NCI-H2029 treated with DMSO at 0.1 percent for 48 hours (cell line): ENCODE results near the gene TEC.
"Not testable (repeated sequence)": the region's sequence is repeated elsewhere in the genome, so short reads cannot be mapped to it uniquely, and the experiment has no call there.

ENCODE experiments used
- DNase-seq: peaks from one replicate; lab custom pipeline; 2025; lab: John Stamatoyannopoulos, UW

The TEC gene

DNA sequence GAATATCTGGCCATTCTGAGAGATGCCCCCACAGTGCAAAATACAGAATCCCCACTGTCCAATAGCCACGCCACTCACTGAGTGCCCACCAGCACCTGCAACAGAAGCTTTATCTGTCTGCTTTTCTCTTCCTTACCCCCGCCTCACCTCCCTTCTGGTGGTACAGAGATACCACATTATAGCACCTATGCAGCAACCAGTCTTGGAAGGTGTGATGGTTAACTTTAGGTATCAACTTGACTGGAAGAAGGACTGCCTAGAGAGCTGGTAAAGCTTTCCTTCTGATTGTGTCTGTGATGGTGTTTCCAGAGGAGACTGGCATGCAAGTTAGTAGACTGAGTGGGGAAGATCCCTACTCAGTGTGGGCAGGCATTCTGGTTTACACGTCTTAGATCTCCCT, 73.8 kb downstream of the TEC start:
- DNase-seq = no peak

DNA sequence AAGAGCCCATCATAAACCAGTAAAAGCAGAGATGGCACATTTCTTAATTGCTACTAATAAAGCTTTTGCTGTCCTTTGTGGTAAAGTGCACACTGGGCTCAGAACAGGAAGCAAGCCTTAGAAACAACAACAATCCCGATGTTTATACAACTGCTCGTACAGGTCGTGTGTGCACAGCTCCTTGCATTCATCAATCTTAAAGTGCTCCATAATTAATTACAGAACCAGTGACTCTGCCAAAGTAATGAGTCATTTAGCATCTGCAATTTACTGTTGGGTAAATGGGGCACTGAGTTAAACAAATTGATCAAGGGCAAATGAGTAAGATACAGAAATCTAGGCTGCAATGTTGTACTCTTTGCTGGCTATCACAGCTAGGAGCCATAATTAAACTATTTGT, 74.3 kb downstream of the TEC start:
- peak; percentile 56 for DNase-seq

DNA sequence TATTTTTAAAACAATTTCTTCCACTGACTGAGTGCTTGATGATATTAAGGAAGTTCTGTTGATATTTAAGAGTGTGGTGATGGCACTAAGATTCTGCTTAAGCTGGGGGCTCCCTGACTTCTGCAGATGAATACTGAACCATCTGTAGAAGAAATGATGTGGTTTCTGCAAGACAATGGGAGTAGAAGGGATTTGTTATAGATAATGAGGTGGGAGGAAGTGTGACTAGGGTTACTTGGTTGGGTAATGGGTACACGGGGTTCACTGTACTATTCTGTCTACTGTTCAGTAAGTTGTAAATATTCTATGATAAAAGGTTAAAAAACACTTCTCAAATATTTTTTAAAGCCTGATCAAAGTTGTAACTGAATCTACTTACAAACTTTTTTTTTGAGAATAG, 74.7 kb downstream of the TEC start:
- DNase-seq = no peak

- DNase-seq = no peak
Observed at GRCh38 chr4:48193921-48194468, 75.6 kb downstream of the TEC start.

- DNase-seq = no peak
Observed at GRCh38 chr4:48193096-48193836, 76.4 kb downstream of the TEC start.

- DNase-seq = no peak
Observed at GRCh38 chr4:48191758-48192157, 77.9 kb downstream of the TEC start.

GRCh38 chr4:48190839-48191238, 78.8 kb downstream of the TEC start:
- DNase-seq = no peak

GRCh38 chr4:48189731-48190130, 79.9 kb downstream of the TEC start:
- no peak for DNase-seq

- DNase-seq = no peak
Observed at GRCh38 chr4:48188390-48188789, 81.2 kb downstream of the TEC start.

DNA sequence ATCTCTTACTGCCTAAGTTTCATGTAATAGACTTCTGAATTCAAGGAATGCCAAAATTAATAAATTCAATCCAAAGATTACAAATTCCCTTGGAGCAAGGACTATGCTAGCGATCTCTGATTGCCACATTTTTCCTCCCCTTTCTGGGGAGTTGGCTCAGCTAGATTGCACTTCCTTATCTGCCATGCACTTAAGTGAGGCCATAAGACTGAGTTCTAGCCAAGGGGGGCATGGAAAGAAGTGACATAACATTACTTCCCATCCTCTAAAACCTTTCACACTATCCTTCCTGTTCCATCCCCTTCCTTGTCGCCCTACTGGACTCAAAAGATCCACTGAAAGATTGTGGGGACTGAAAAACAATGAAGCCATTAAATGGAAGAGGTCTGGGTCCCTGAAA, 81.8 kb downstream of the TEC start:
- no peak for DNase-seq

GRCh38 chr4:48187066-48187465, 82.6 kb downstream of the TEC start:
- DNase-seq = not testable (repeated sequence)

DNA sequence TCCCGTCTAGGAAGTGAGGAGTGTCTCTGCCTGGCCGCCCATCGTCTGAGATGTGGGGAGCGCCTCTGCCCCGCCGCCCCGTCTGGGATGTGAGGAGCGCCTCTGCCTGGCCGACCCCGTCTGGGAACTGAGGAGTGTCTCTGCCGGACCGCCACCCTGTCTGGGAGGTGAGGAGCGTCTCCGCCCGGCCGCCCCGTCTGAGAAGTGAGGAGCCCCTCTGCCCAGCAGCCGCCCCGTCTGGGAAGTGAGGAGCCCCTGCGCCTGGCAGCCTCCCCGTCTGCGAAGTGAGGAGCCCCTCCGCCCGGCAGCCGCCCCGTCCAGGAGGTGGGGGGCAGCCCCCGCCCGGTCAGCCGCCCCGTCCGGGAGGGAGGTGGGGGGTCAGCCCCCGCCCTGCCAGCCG, 83.2 kb downstream of the TEC start:
- DNase-seq = not testable (repeated sequence)

DNA sequence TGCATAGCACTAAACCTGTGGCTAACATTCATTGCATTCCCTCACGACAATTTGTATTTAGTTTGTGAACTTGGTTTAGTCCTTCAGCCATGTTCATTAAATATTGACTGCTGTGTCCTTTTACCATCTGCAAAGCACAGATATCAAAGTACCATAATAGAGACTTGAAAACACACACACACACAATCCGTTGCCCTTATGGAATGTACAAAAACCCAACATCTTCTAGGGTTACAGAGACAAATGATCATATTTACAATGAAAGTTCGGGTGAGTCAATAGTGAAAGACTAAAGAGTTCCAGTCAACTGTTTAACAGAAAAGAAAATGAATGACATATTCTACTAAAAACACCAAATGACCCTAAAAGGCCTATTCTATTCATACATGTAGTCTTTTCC, 84.8 kb downstream of the TEC start:
- no peak for DNase-seq

- no peak for DNase-seq
Observed at GRCh38 chr4:48180234-48180633, 89.4 kb downstream of the TEC start.

DNA sequence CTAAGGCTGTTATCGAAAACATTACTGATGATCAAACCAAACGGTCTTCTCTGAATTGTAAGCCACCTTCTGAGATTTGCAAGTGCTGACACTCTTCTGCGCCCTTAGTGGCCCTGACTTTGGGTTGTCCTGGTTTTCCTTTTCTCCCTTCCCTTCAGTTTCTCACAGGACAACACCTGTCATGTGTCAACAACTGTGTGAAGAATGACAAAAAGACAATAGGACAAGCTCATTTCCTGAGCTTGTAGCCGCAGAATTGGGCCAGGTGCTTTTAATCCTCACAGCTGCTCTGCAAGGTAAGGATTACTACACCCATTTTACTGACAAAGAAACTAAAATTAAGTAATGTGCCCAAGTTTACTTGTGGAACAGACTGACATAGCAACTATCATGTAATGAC, 90.7 kb downstream of the TEC start:
- DNase-seq = no peak

- DNase-seq = no peak
Observed at GRCh38 chr4:48175806-48176205, 93.8 kb downstream of the TEC start.

DNA sequence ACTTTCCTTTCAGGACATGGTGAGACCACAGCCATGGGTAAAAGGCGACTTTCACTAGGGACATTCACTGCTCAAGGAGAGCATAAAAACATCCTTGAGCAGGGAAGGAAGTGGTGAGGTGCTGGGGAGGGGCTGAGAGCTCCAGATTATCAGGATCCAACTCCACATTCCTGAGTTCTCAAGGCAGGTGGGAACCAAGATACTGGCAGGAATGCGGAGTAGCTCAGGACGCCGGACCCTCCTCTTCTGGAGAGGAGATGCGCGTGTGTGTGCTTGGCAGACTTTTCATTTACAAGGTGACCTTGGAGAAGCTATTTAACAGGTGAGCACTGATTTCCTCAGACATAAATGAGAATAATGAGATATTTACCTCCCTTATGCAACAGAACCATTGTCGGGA, 94.3 kb downstream of the TEC start:
- DNase-seq = no peak

DNA sequence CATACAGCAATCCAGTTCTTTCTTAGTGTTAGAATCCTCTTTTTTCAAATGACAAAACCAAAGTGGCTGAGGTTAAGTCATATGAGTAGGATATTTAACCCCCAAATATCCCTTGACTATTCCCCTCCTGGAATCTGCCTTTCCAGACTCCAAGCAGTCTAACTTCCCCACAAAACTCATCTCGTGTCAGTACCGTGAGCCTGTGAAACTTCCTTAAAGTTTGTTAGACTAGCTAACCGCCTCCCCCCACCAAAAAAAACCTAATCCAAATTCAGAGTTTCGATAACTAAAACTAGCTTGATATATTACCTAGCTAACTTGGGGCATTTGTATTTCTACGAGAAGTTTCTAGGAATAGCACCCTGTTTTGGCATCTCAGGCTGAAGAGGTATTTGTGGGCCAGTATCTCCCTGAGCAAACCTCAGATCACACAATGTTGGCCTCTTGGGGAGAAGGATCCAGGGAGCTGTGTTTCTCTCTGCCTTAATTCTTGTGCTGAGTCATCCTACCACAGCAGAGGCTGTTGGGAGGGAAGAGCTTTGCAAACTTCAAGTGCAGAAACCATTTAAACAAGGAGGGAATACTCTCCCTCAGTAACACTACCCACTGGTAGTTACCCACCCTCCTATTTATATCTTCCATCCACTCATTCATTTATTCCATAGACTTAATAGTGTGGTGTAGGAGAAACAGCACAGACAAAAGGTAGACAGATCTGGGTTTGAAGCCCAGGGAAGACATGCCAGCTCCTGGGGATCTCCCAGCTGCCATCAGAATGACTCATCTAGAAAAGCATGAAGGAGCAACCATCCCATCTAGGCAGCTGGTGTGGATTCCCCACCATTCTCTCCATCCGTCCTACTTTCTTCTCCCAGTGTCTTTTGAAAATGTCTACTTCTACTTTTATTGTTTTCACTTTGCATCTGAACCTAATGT, 96.3 kb downstream of the TEC start:
- DNase-seq = no peak

DNA sequence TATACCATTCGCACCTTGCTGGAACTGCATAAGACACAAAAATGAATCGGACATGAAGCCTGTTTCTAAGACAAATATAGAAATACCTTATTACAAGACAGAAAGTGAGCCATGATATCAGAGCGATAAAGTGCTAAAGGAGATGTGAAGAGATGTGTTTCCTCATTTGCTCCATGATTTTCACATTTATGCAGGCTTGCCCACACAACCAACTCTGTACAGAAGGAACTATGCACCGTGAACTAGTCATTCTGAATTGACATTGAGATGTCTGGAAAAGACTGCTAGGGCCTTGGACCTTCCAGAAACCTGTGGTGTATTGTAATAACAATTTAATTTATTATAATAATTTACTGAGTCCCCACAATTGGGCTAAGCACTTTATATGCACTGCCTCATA, 97.0 kb downstream of the TEC start:
- DNase-seq = no peak

DNA sequence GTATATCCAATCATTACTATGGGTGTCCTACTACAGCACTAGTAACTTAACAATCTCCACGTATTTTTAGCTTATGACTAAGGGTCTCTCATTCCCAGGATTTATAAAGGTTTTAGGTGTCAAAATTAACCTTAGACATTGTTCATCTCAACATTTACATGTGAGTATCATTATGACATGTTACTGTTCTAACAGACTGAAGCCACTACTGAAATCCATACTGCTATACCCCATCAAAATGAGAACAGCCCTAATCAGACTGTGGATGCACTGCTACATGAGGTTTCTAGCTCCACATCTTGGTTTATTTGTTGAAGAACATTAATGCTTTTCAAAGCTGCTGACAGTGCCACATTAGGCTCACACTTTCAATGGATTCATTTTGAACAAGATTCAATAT, 100.0 kb downstream of the TEC start:
- no peak for DNase-seq

- no peak for DNase-seq
Observed at GRCh38 chr4:48167538-48168263, 101.9 kb downstream of the TEC start.

GRCh38 chr4:48164561-48164960, 105.1 kb downstream of the TEC start:
- DNase-seq = not testable (repeated sequence)
